GM18499 (cell line): ENCODE measurements around the gene MBD6.
"Not testable (repeated sequence)": the region's sequence is repeated elsewhere in the genome, so short reads cannot be mapped to it uniquely, and the experiment has no call there.

ENCODE experiments used
- ATAC-seq: cut with Tn5 transposase; IDR thresholded peaks from one replicate; pipeline ENCODE4 v1.9.1; 2021; ENCODE audit warnings: moderate number of reproducible peaks; ENCODE audit not compliant: insufficient read depth, unreplicated experiment

MBD6 gene

GRCh38 chr12:57568838-57569237 lies 46.2 kb downstream of the MBD6 start:
- no peak for ATAC-seq

GRCh38 chr12:57569858-57570257 lies 47.2 kb downstream of the MBD6 start:
- ATAC-seq: no peak

- ATAC-seq: not testable (repeated sequence)
Measured at GRCh38 chr12:57570438-57570837, 47.8 kb downstream of the MBD6 start.

GRCh38 chr12:57571926-57572762 lies 49.5 kb downstream of the MBD6 start:
- ATAC-seq: no peak

- no peak for ATAC-seq
Measured at GRCh38 chr12:57574795-57575194, 52.2 kb downstream of the MBD6 start.

GRCh38 chr12:57575771-57576612 lies 53.4 kb downstream of the MBD6 start:
- ATAC-seq: no peak

- ATAC-seq: no peak
Measured at GRCh38 chr12:57576613-57577160, 54.1 kb downstream of the MBD6 start.

GRCh38 chr12:57577981-57578758 lies 55.5 kb downstream of the MBD6 start:
- ATAC-seq: no peak

GRCh38 chr12:57579011-57579410 lies 56.4 kb downstream of the MBD6 start:
- no peak for ATAC-seq
